ENCODE data around the gene CCDC83.

- TF ChIP-seq CTCF (IDR thresholded peaks at IDR 0.05; ENCODE audit: low read depth, low read length) (no peak), MAX (IDR thresholded peaks at IDR 0.05; ENCODE audit: low read depth, low read length) (no peak), POLR2A (IDR thresholded peaks at IDR 0.05; ENCODE audit: extremely low read depth, insufficient read length) (no peak), MYC (IDR thresholded peaks at IDR 0.05; ENCODE audit: low read depth, low read length) (no peak)
Observed at GRCh38 chr11:85835729-85836128, 19.5 kb upstream of the CCDC83 start.
